Adrenal gland (tissue), 5 donors: ENCODE data around the gene KIF14.

ENCODE experiments used
- POLR2A ChIP-seq, 2 donors: fragments of 450-650 bp; IDR thresholded peaks; one replicate each; pipeline ENCODE4 v1.6.1; 2017; ENCODE audit warnings: antibody characterized with exemption in 2 of 2, mild to moderate bottlenecking in 2 of 2, moderate library complexity in 1 of 2
- TF ChIP-seq, protein P1 (sequence below), 6 experiments: fragments of 450-650 bp in 4 of 6; fragments of 200-600 bp in 2 of 6; sonication (generic) in 1 of 6; IDR thresholded peaks; 1 replicate in 5 of 6; 2 replicates in 1 of 6; pipeline versions ENCODE4 v1.5.1 to v1.8.0; 2016 to 2021; ENCODE audit warnings: antibody characterized with exemption in 6 of 6, mild to moderate bottlenecking in 2 of 6, moderate library complexity in 1 of 6
- donor health status: DM: no; HTN: no; CAD: no.

DNA sequence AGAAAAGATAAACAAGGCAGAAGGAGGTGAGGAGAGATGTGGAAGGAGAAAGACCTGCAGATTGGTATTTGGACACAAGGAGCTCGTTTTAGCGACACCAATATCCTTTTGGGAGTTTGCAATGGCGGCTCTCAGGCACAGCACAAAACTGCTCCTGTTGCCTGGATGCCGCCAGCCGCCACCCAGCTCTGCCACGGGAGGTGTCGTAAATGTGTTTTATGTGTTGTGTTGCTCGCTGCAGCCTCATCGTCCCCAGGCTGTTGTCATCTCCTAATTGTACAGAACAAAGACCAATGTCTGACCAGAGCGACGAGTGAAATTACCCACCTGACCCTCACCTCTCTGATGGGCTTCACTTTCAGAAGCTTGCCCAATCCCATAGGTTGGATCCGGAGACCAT is 114.1 kb downstream of the KIF14 start:
- TF ChIP-seq, protein P1, sequence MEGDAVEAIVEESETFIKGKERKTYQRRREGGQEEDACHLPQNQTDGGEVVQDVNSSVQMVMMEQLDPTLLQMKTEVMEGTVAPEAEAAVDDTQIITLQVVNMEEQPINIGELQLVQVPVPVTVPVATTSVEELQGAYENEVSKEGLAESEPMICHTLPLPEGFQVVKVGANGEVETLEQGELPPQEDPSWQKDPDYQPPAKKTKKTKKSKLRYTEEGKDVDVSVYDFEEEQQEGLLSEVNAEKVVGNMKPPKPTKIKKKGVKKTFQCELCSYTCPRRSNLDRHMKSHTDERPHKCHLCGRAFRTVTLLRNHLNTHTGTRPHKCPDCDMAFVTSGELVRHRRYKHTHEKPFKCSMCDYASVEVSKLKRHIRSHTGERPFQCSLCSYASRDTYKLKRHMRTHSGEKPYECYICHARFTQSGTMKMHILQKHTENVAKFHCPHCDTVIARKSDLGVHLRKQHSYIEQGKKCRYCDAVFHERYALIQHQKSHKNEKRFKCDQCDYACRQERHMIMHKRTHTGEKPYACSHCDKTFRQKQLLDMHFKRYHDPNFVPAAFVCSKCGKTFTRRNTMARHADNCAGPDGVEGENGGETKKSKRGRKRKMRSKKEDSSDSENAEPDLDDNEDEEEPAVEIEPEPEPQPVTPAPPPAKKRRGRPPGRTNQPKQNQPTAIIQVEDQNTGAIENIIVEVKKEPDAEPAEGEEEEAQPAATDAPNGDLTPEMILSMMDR (IDR thresholded peaks at IDR 0.05): no peak
- no peak for TF ChIP-seq POLR2A (IDR thresholded peaks at IDR 0.05)
